GM12864 (cell line): ENCODE results near the gene TOLLIP.

Experiments
- DNase-seq: peaks from one replicate; pipeline ENCODE4 v3.0.0-alpha.2; 2011; ENCODE audit warnings: low read depth
- H3K4me3 ChIP-seq: 2 replicates; pipeline ENCODE4 v1.5.1; 2011; ENCODE audit warnings: mild to moderate bottlenecking, low read depth, low read length, control low read depth
- CTCF ChIP-seq: IDR thresholded peaks from 2 replicates; pipeline ENCODE4 v1.5.1; 2011; ENCODE audit warnings: low read depth, mild to moderate bottlenecking, moderate library complexity, low read length, control low read depth, inconsistent platforms; ENCODE audit errors: missing control alignments

TOLLIP gene

GRCh38 chr11:1260620-1261019 lies 48.8 kb downstream of the TOLLIP start:
- no peak for DNase-seq
- H3K4me3 ChIP-seq: no peak overlapping the region
- TF ChIP-seq CTCF: no peak

- no peak for DNase-seq
Observed at GRCh38 chr11:1260023-1260501, 49.4 kb downstream of the TOLLIP start.

GRCh38 chr11:1259561-1259960 lies 49.9 kb downstream of the TOLLIP start:
- no peak overlapping the region for H3K4me3 ChIP-seq
- no peak for DNase-seq
- no peak for TF ChIP-seq CTCF

More at GRCh38 chr11:1260023-1260501, 49.4 kb downstream of the TOLLIP start:
- no peak for TF ChIP-seq CTCF
- no peak overlapping the region for H3K4me3 ChIP-seq

- H3K4me3 ChIP-seq: no peak overlapping the region
- no peak for TF ChIP-seq CTCF
- DNase-seq: no peak
Observed at GRCh38 chr11:1259076-1259461, 50.4 kb downstream of the TOLLIP start.

GRCh38 chr11:1258401-1259075 lies 50.9 kb downstream of the TOLLIP start:
- TF ChIP-seq CTCF: no peak
- H3K4me3 ChIP-seq: no peak overlapping the region
- no peak for DNase-seq

- no peak for TF ChIP-seq CTCF
- no peak for DNase-seq
- H3K4me3 ChIP-seq: no peak overlapping the region
Observed at GRCh38 chr11:1257916-1258315, 51.5 kb downstream of the TOLLIP start.

- DNase-seq: no peak
- H3K4me3 ChIP-seq: no peak overlapping the region
- TF ChIP-seq CTCF: no peak
Observed at GRCh38 chr11:1257366-1257765, 52.1 kb downstream of the TOLLIP start.
